GM21515 (cell line): Measurements from ENCODE around the gene ADAM33.

Experiments
- ATAC-seq: cut with Tn5 transposase; IDR thresholded peaks from one replicate; pipeline ENCODE4 v1.9.1; 2021; ENCODE audit not compliant: unreplicated experiment

Gene ADAM33

GRCh38 chr20:3652221-3652620 lies 29.6 kb downstream of the ADAM33 start:
- ATAC-seq = no peak

GRCh38 chr20:3651204-3651962 lies 30.4 kb downstream of the ADAM33 start:
- no peak for ATAC-seq

GRCh38 chr20:3648951-3649350 lies 32.9 kb downstream of the ADAM33 start:
- no peak for ATAC-seq

- no peak for ATAC-seq
Measured at GRCh38 chr20:3647473-3647872, 34.3 kb downstream of the ADAM33 start.

- ATAC-seq = no peak
Measured at GRCh38 chr20:3646651-3647050, 35.2 kb downstream of the ADAM33 start.

- no peak for ATAC-seq
Measured at GRCh38 chr20:3646067-3646440, 35.8 kb downstream of the ADAM33 start.

GRCh38 chr20:3645309-3646066 lies 36.3 kb downstream of the ADAM33 start:
- ATAC-seq = no peak

GRCh38 chr20:3640259-3640658 lies 41.6 kb downstream of the ADAM33 start:
- ATAC-seq = no peak

GRCh38 chr20:3635346-3635745 lies 46.5 kb downstream of the ADAM33 start:
- ATAC-seq = no peak

GRCh38 chr20:3633913-3634478 lies 47.8 kb downstream of the ADAM33 start:
- no peak for ATAC-seq

- no peak for ATAC-seq
Measured at GRCh38 chr20:3632311-3633004, 49.4 kb downstream of the ADAM33 start.

GRCh38 chr20:3631534-3631933 lies 50.3 kb downstream of the ADAM33 start:
- ATAC-seq = no peak

GRCh38 chr20:3630429-3630828 lies 51.4 kb downstream of the ADAM33 start:
- no peak for ATAC-seq

GRCh38 chr20:3629893-3630292 lies 51.9 kb downstream of the ADAM33 start:
- no peak for ATAC-seq

- no peak for ATAC-seq
Measured at GRCh38 chr20:3628502-3629314, 53.1 kb downstream of the ADAM33 start.

GRCh38 chr20:3627476-3627875 lies 54.3 kb downstream of the ADAM33 start:
- ATAC-seq = no peak

- no peak for ATAC-seq
Measured at GRCh38 chr20:3622406-3622805, 59.4 kb downstream of the ADAM33 start.

GRCh38 chr20:3621111-3621510 lies 60.7 kb downstream of the ADAM33 start:
- ATAC-seq = no peak
